ENCODE results near the gene KSR1.

DNA sequence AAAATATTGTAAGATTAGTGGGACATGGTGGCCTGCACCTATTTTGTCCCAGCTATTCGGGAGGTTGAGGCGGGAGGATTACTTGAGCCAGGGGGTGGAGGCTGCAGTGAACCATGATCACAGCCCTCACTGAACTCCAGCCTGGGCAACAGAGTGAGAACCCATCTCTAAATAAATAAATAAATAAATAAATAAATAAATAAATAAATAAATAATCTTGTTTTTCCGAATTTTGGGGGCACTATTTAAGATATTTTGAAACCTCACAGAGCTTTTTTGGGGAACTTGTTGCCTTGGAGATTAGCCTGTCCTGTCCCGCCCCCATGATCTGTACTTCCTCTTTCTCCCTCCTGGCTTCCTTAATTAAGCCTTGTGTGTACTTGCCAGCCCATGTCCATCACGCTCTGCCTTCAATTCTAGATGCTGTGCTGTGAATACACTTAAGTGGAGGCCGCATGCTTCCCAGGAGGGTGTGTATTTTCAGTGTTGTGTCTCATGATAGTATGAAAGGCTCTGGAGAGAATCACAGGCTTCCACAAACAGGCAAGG is 179.1 kb downstream of the KSR1 start:
- TF ChIP-seq, protein P1, sequence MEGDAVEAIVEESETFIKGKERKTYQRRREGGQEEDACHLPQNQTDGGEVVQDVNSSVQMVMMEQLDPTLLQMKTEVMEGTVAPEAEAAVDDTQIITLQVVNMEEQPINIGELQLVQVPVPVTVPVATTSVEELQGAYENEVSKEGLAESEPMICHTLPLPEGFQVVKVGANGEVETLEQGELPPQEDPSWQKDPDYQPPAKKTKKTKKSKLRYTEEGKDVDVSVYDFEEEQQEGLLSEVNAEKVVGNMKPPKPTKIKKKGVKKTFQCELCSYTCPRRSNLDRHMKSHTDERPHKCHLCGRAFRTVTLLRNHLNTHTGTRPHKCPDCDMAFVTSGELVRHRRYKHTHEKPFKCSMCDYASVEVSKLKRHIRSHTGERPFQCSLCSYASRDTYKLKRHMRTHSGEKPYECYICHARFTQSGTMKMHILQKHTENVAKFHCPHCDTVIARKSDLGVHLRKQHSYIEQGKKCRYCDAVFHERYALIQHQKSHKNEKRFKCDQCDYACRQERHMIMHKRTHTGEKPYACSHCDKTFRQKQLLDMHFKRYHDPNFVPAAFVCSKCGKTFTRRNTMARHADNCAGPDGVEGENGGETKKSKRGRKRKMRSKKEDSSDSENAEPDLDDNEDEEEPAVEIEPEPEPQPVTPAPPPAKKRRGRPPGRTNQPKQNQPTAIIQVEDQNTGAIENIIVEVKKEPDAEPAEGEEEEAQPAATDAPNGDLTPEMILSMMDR (IDR thresholded peaks at IDR 0.05), result no peak
- TF ChIP-seq POLR2A (IDR thresholded peaks at IDR 0.05) (no peak), POLR2AphosphoS5 (IDR thresholded peaks at IDR 0.05) (no peak)

Data from breast epithelium (tissue), 3 donors.